Measurements from ENCODE around the gene EDDM13. TPM values are rescaled to one million over a fixed set of nuclear protein-coding genes. Genes with fewer than 3 reads are reported as not detected.
"Not testable (repeated sequence)": the region's sequence is repeated elsewhere in the genome, so short reads cannot be mapped to it uniquely, and the experiment has no call there.

EDDM13 gene
- total RNA-seq, 1 experiment from 2014 or later, result not detected

DNA sequence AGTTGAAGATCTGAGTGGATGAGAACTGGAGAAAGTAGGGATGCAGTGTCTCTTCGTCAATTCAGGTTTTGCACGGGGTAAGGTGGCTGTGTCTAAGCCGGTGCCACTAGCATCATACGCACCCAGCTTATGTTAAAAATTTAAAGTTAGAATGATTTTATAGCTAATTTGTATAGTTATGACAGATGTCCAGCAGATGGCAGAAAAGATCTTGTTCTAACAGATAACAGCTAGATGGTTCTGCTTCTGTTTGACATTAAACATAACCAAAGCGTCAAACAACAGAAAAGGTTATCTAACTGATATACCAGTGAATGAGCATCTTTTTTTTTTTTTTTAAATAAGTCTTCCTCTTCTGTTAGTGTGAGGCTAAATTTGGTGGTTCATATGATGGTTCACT lies 18.8 kb upstream of the EDDM13 start:
- Histone ChIP-seq H3K4me3 (ENCODE audit: low read depth, low read length) (no peak overlapping the region), H3K27me3 (replicated peaks; ENCODE audit: control insufficient read depth, insufficient read depth, low read length) (no peaks in the 10 kb centered on the region), H3K9me3 (no peaks in the 10 kb centered on the region), H3K36me3 (ENCODE audit: control insufficient read depth, insufficient read depth, low read length) (no peaks in the 10 kb centered on the region), H3K4me1 (no peaks in the 10 kb centered on the region)
- Mint-ChIP-seq H3K4me1 (ENCODE audit: low read depth, unreplicated experiment) (no peaks in the 10 kb centered on the region), H3K36me3 (ENCODE audit: insufficient read depth, unreplicated experiment) (peaks cover 6% of the 10 kb centered on the region), H3K27ac (ENCODE audit: unreplicated experiment) (no peak overlapping the region), H3K27me3 (ENCODE audit: insufficient read depth, unreplicated experiment) (no peaks in the 10 kb centered on the region), H3K4me3 (ENCODE audit: unreplicated experiment) (no peak overlapping the region), H3K9me3 (ENCODE audit: unreplicated experiment) (peaks cover 11% of the 10 kb centered on the region)
- TF ChIP-seq CTCF (IDR thresholded peaks at IDR 0.05; ENCODE audit: insufficient read depth in 1 of 2, low read depth in 1 of 2, low read length in 1 of 2, severe bottlenecking in 1 of 2, unreplicated experiment in 1 of 2), result peak; percentile 45 to 64
- CTCF ChIA-PET, result interaction anchor here (0.6 to 4.0 kb wide), 17 partner anchors 7 to 187 kb away, joined by 3 to 227 read pairs (median 5); partner anchors contain the start of genes EDDM13, ZNF787 and ZSCAN5A
- no TSS peak for BruUV-seq (replicated peaks)
- intact Hi-C loops (cut with micrococcal nuclease; ENCODE audit: unreplicated experiment), result loop anchor here (1.0 to 5.0 kb wide), 4 partner anchors 61 to 177 kb away; partner anchors contain the start of gene ZSCAN5A
- POLR2A ChIA-PET, result interaction anchor here (0.6 kb wide), 1 partner anchor 80 kb away, joined by 5 read pairs; no protein-coding TSS in a partner anchor
- peak in 1 of 2 experiments; percentile 48 for DNase-seq

GRCh38 chr19:56258272-56258671 lies 14.3 kb upstream of the EDDM13 start:
- ChIA-PET POLR2A (no interaction called here), CTCF (no interaction called here)
- H3K4me1 ChIP-seq, result no peaks in the 10 kb centered on the region
- no peak for TF ChIP-seq CTCF (IDR thresholded peaks at IDR 0.05; ENCODE audit: insufficient read depth in 1 of 2, low read depth in 1 of 2, low read length in 1 of 2, severe bottlenecking in 1 of 2, unreplicated experiment in 1 of 2)
- Mint-ChIP-seq H3K4me1 (ENCODE audit: low read depth, unreplicated experiment) (no peaks in the 10 kb centered on the region), H3K9me3 (ENCODE audit: unreplicated experiment) (no peaks in the 10 kb centered on the region), H3K27ac (ENCODE audit: unreplicated experiment) (no peak overlapping the region), H3K27me3 (ENCODE audit: insufficient read depth, unreplicated experiment) (no peaks in the 10 kb centered on the region), H3K4me3 (ENCODE audit: unreplicated experiment) (no peak overlapping the region), H3K36me3 (ENCODE audit: insufficient read depth, unreplicated experiment) (no peaks in the 10 kb centered on the region)
- H3K4me3 ChIP-seq (ENCODE audit: low read depth, low read length), result no peak overlapping the region
- H3K36me3 ChIP-seq (ENCODE audit: control insufficient read depth, insufficient read depth, low read length), result no peaks in the 10 kb centered on the region
- DNase-seq, result no peak
- intact Hi-C loops (cut with micrococcal nuclease; ENCODE audit: unreplicated experiment), result no loop called here
- no peaks in the 10 kb centered on the region for H3K9me3 ChIP-seq
- BruUV-seq (replicated peaks), result no TSS peak
- H3K27me3 ChIP-seq (replicated peaks; ENCODE audit: control insufficient read depth, insufficient read depth, low read length), result no peaks in the 10 kb centered on the region

- Histone ChIP-seq H3K36me3 (ENCODE audit: control insufficient read depth, insufficient read depth, low read length) (no peaks in the 10 kb centered on the region), H3K4me3 (ENCODE audit: low read depth, low read length) (no peak overlapping the region), H3K4me1 (no peaks in the 10 kb centered on the region), H3K27me3 (replicated peaks; ENCODE audit: control insufficient read depth, insufficient read depth, low read length) (no peaks in the 10 kb centered on the region; the same call in 1 of the 2 replicates), H3K9me3 (no peaks in the 10 kb centered on the region)
- H3K4me3 Mint-ChIP-seq (ENCODE audit: unreplicated experiment), result no peak overlapping the region
- no peaks in the 10 kb centered on the region for H3K36me3 Mint-ChIP-seq (ENCODE audit: insufficient read depth, unreplicated experiment)
- intact Hi-C loops (cut with micrococcal nuclease; ENCODE audit: unreplicated experiment), result no loop called here
- DNase-seq, result no peak
- ChIA-PET POLR2A (no interaction called here), CTCF (interaction anchor here (0.7 to 1.2 kb wide), 2 partner anchors 8 to 330 kb away, joined by 4 to 5 read pairs; no protein-coding TSS in a partner anchor)
- TF ChIP-seq CTCF (IDR thresholded peaks at IDR 0.05; ENCODE audit: insufficient read depth in 1 of 2, low read depth in 1 of 2, low read length in 1 of 2, severe bottlenecking in 1 of 2, unreplicated experiment in 1 of 2), result no peak
- H3K9me3 Mint-ChIP-seq (ENCODE audit: unreplicated experiment), result no peaks in the 10 kb centered on the region
- H3K27ac Mint-ChIP-seq (ENCODE audit: unreplicated experiment), result no peak overlapping the region
- no peaks in the 10 kb centered on the region for H3K4me1 Mint-ChIP-seq (ENCODE audit: low read depth, unreplicated experiment)
- no peaks in the 10 kb centered on the region for H3K27me3 Mint-ChIP-seq (ENCODE audit: insufficient read depth, unreplicated experiment)
- BruUV-seq (replicated peaks), result no TSS peak
These were observed 11.4 kb upstream of the EDDM13 start for GRCh38 chr19:56261145-56261544.

DNA sequence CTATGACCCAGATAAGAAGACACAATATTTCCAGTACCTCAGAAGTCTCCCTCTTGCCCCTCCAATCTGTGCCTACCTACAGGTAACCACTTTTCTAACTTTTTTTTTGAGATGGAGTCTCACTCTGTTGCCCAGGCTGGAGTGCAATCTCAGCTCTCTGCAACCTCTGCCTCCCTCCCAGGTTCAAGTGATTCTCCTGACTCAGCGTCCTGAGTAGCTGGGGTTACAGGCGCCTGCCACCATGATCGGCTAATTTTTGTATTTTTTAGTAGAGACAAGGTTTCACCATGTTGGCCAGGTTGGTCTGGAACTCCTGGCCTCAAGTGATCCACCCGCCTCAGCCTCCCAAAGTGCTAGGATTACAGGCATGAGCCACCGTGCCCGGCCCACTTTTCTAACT lies 10.6 kb upstream of the EDDM13 start:
- DNase-seq; CTCF ChIA-PET; H3K4me3 ChIP-seq (ENCODE audit: low read depth, low read length); H3K27me3 Mint-ChIP-seq (ENCODE audit: insufficient read depth, unreplicated experiment); H3K36me3 Mint-ChIP-seq (ENCODE audit: insufficient read depth, unreplicated experiment); POLR2A ChIA-PET; H3K27ac Mint-ChIP-seq (ENCODE audit: unreplicated experiment); intact Hi-C loops (cut with micrococcal nuclease; ENCODE audit: unreplicated experiment); H3K4me1 Mint-ChIP-seq (ENCODE audit: low read depth, unreplicated experiment); H3K4me1 ChIP-seq; H3K4me3 Mint-ChIP-seq (ENCODE audit: unreplicated experiment); H3K9me3 Mint-ChIP-seq (ENCODE audit: unreplicated experiment); H3K9me3 ChIP-seq; BruUV-seq (replicated peaks); H3K36me3 ChIP-seq (ENCODE audit: control insufficient read depth, insufficient read depth, low read length); H3K27me3 ChIP-seq (replicated peaks; ENCODE audit: control insufficient read depth, insufficient read depth, low read length): not testable (repeated sequence)
